ENCODE data around the gene ZNF837.

- TF ChIP-seq POLR2AphosphoS5 (IDR thresholded peaks at IDR 0.05), result no peak
- TF ChIP-seq, protein P1, sequence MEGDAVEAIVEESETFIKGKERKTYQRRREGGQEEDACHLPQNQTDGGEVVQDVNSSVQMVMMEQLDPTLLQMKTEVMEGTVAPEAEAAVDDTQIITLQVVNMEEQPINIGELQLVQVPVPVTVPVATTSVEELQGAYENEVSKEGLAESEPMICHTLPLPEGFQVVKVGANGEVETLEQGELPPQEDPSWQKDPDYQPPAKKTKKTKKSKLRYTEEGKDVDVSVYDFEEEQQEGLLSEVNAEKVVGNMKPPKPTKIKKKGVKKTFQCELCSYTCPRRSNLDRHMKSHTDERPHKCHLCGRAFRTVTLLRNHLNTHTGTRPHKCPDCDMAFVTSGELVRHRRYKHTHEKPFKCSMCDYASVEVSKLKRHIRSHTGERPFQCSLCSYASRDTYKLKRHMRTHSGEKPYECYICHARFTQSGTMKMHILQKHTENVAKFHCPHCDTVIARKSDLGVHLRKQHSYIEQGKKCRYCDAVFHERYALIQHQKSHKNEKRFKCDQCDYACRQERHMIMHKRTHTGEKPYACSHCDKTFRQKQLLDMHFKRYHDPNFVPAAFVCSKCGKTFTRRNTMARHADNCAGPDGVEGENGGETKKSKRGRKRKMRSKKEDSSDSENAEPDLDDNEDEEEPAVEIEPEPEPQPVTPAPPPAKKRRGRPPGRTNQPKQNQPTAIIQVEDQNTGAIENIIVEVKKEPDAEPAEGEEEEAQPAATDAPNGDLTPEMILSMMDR (IDR thresholded peaks at IDR 0.05), result no peak
Observed at GRCh38 chr19:58356766-58357480, 23.9 kb downstream of the ZNF837 start.

Data from stomach (tissue), 4 donors.